HL-60 (cell line): ENCODE results near the gene ZNF768.

Source experiments
- CTCF ChIP-seq: IDR thresholded peaks from one replicate; pipeline ENCODE4 v1.5.1; 2011; ENCODE audit warnings: low read length, control low read depth, inconsistent platforms; ENCODE audit not compliant: insufficient read depth
- GABPA ChIP-seq: IDR thresholded peaks from 2 replicates; pipeline ENCODE4 v1.6.1; 2012; ENCODE audit warnings: low read depth
- POLR2AphosphoS5 ChIP-seq: IDR thresholded peaks from 2 replicates; pipeline ENCODE4 v1.6.1; 2012; ENCODE audit warnings: low read depth
- REST ChIP-seq: IDR thresholded peaks from 2 replicates; pipeline ENCODE4 v1.6.1; 2012; ENCODE audit warnings: low read depth; ENCODE audit not compliant: insufficient replicate concordance
- SPI1 ChIP-seq: IDR thresholded peaks from 2 replicates; pipeline ENCODE4 v1.6.1; 2012; ENCODE audit warnings: low read depth, mild to moderate bottlenecking, borderline replicate concordance

GRCh38 chr16:30474684-30475083, 51.7 kb downstream of the ZNF768 start:
- TF ChIP-seq CTCF (no peak), SPI1 (no peak), POLR2AphosphoS5 (no peak), REST (no peak), GABPA (no peak)
